Mucosa of descending colon (tissue), 3 donors: Measurements from ENCODE around the gene MYO3B. TPM values are rescaled to one million over a fixed set of nuclear protein-coding genes. Genes with fewer than 3 reads are reported as not detected.
"Not testable (repeated sequence)": the region's sequence is repeated elsewhere in the genome, so short reads cannot be mapped to it uniquely, and the experiment has no call there.

Experiments used
- ATAC-seq: fragments of 200-7000 bp; cut with Tn5 transposase; one replicate; pipeline ENCODE4 v1.9.1; 2020; ENCODE audit warnings: mild to moderate bottlenecking, moderate library complexity
- DNase-seq, 3 donors: peaks; one replicate each; pipeline ENCODE4 v3.0.0-alpha.2; 2020
- H3K36me3 ChIP-seq: fragments of 200-600 bp; one replicate; pipeline ENCODE4 v1.8.0; 2021; ENCODE audit warnings: low read depth, mild to moderate bottlenecking
- H3K4me1 ChIP-seq: fragments of 200-600 bp; one replicate; pipeline ENCODE4 v1.8.0; 2021; ENCODE audit warnings: low read depth, mild to moderate bottlenecking
- H3K4me3 ChIP-seq: fragments of 200-600 bp; one replicate; pipeline ENCODE4 v1.8.0; 2021; ENCODE audit warnings: mild to moderate bottlenecking
- H3K9me3 ChIP-seq: fragments of 200-600 bp; one replicate; pipeline ENCODE4 v1.8.0; 2021; ENCODE audit warnings: mild to moderate bottlenecking
- intact Hi-C, 2 donors: fragments of 100-400 bp; cut with DNase I in 1 of 2; cut with micrococcal nuclease in 1 of 2; formaldehyde crosslinking; loops; one replicate each; pipeline versions ENCODE4 v1.11.0 to v1.11.1; 2022; cut with DNase I, micrococcal nuclease
- total RNA-seq, 3 donors: library from RNA; stranded (reverse); fragmentation: NEBNext Ultra II Directional in 2 of 3; extraction: Animal tissue kit (Norgen Biotek cat#: 25700) in 2 of 3; gene quantifications; one replicate each; pipeline versions ENCODE4 v1.2.1 to v1.2.4, GENCODE V29; 2021 to 2023
- TF ChIP-seq, protein P1 (sequence below): fragments of 200-600 bp; IDR thresholded peaks from one replicate; pipeline ENCODE4 v1.8.0; 2022; ENCODE audit warnings: antibody characterized with exemption, mild to moderate bottlenecking
- donor health status: DM: no; HTN: no; CAD: no; lungs with moderate emphysema.
- donor health status: DM: no; HTN: no; CAD: no.
- donor health status: DM: no; HTN: yes; CAD: no.

The MYO3B gene
- total RNA-seq, 3 donors from 2014 or later: 0.06 to 0.39 (median 0.09) TPM

DNA sequence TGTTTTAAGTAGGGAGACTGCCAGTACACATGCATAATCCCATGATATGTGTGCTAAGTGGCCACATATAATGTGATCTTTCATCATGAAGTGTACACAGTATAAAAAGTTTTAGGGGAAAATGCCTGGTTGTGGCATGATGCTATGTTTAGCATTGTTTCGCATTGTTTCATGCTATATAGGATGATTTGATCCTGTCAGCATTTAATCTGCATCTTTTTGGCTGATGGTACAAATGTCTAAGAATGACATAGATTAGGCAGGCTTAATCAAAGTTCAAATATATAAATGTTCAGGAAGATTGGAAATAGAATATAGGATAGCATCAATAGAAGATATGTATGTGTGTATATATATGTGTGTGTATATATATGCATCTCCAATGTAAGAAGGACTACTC lies 83.6 kb downstream of the MYO3B start:
- ATAC-seq (no peak), DNase-seq (no peak)
- Histone ChIP-seq H3K9me3 (peaks cover 5% of the 10 kb centered on the region), H3K36me3 (no peaks in the 10 kb centered on the region), H3K4me1 (no peaks in the 10 kb centered on the region), H3K4me3 (no peak overlapping the region)
- intact Hi-C loops: no loop called here
- TF ChIP-seq, protein P1, sequence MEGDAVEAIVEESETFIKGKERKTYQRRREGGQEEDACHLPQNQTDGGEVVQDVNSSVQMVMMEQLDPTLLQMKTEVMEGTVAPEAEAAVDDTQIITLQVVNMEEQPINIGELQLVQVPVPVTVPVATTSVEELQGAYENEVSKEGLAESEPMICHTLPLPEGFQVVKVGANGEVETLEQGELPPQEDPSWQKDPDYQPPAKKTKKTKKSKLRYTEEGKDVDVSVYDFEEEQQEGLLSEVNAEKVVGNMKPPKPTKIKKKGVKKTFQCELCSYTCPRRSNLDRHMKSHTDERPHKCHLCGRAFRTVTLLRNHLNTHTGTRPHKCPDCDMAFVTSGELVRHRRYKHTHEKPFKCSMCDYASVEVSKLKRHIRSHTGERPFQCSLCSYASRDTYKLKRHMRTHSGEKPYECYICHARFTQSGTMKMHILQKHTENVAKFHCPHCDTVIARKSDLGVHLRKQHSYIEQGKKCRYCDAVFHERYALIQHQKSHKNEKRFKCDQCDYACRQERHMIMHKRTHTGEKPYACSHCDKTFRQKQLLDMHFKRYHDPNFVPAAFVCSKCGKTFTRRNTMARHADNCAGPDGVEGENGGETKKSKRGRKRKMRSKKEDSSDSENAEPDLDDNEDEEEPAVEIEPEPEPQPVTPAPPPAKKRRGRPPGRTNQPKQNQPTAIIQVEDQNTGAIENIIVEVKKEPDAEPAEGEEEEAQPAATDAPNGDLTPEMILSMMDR: no peak

DNA sequence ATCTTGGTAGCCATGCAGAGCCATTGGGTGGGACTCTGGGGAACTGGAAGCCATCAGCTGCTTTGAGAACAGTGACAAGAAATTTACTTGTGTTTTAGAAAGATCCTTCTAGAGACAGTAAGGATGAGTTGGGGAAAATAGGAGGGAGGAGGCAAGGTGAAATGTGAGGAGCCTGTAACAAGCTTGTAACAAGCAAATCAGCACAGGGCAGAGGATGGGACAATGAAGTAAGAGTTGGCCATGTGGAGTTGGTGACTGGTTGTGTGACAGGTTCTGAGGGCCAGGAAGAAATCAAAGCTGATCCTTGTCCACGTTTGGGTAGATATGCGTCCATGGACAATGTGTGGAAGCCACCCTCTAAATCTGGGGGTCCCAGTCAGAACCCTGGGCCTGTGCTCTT lies 84.4 kb downstream of the MYO3B start:
- Histone ChIP-seq H3K9me3 (peaks cover 5% of the 10 kb centered on the region), H3K36me3 (no peaks in the 10 kb centered on the region), H3K4me1 (no peaks in the 10 kb centered on the region), H3K4me3 (no peak overlapping the region)
- DNase-seq: no peak
- intact Hi-C loops: no loop called here
- TF ChIP-seq, protein P1: no peak
- ATAC-seq: no peak

DNA sequence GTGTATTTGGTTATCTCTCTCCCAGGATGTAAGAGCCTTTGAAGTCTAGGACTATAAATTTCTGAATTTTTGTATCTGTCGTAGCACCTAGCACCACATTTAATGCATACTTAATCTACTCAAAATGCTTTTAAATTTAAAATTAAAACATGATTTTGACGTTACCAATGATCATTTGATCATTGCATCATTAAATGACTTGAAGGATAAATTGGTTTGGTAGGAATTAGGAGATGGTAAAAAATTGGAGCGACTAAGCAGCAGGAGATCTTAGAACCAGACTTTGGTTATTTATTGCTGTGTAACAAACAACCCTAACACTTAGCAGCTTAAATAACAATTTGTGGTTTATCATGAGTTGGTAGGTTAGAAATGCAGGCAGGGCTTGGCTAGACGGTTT lies 84.9 kb downstream of the MYO3B start:
- TF ChIP-seq, protein P1: no peak
- intact Hi-C loops: no loop called here
- no peak for ATAC-seq

DNA sequence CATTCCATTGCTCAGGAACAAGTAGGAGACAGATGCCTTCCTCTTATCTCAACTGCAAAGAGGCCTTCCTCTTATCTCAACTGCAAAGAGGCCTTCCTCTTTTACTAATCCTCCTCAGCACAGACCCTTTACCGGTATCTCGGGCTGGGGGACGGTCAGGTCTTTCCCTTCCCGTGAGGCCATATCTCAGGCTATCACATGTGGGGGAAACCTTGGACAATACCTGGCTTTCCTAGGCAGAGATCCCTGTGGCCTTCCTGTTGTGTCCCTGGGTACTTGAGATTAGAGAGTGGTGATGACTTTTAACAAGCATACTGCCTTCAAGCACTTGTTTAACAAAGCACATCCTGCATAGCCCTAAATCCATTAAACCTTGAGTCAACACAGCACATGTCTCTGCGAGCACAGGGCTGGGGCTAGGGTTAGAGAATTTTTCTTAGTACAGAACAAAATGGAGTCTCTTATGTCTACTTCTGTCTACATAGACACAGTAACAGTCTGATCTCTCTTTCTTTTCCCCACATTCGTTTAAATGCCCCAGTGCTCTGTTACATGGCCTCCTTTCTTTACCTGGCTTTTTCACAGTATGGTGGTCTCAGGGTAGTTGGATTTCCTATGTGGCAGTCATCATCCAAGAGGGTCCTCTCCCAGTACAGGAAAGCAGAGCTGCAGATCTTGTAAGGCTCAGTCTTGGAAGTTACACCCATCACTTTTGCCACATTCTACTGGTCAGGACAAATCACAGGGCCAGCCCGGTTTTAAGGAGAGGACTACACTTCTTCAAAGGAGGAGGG lies 86.0 kb downstream of the MYO3B start:
- H3K36me3 ChIP-seq, H3K4me3 ChIP-seq, H3K4me1 ChIP-seq, intact Hi-C loops, DNase-seq, H3K9me3 ChIP-seq, ATAC-seq: not testable (repeated sequence)

More for the DNA sequence above, 84.9 kb downstream of the MYO3B start:
- no peak overlapping the region for H3K4me3 ChIP-seq
- DNase-seq: no peak
- H3K36me3 ChIP-seq: no peaks in the 10 kb centered on the region
- no peaks in the 10 kb centered on the region for H3K4me1 ChIP-seq
- peaks cover 5% of the 10 kb centered on the region for H3K9me3 ChIP-seq

DNA sequence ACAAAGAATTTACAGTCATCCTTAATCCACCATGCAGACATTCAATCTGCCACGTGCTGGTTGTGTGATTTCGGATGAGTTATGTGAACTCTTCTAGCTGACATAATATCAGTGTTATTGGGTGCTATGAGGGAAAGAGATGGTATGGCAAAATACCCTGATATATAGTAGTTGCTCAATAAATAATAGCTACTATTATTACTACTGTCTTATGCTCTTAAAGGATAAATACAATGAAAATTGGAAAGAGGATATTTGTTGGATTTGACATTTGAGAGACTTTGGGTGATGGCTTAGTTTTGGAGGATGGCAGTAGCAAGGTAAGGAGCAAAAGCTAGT lies 86.5 kb downstream of the MYO3B start:
- H3K36me3 ChIP-seq: no peaks in the 10 kb centered on the region
- peaks cover 5% of the 10 kb centered on the region for H3K9me3 ChIP-seq
- no peak overlapping the region for H3K4me3 ChIP-seq
- no peak for ATAC-seq
- H3K4me1 ChIP-seq: no peaks in the 10 kb centered on the region
- intact Hi-C loops: no loop called here
- no peak for DNase-seq
- TF ChIP-seq, protein P1: no peak

DNA sequence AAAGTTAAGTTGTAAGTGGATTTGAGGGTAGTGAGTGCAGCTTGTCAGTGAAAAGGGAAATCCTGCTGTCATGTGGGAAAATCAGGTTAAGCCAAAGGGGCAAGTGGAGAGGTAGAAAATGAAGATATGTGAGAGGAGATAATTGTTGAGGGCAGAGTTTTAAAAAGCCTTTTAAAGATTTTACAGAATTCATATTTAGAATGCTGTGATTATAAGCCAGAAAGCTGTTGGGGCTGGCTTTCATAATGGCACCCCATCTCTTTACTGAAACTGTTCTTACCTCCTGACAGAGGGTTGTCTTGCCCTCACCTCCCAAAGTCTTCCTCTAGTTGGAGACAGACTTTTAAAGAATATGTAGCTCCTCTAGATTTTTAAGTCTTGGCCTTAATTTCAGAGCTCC lies 86.9 kb downstream of the MYO3B start:
- Histone ChIP-seq H3K4me3 (no peak overlapping the region), H3K9me3 (peaks cover 5% of the 10 kb centered on the region), H3K36me3 (no peaks in the 10 kb centered on the region), H3K4me1 (no peaks in the 10 kb centered on the region)
- intact Hi-C loops: no loop called here
- DNase-seq (no peak), ATAC-seq (no peak)
- TF ChIP-seq, protein P1: no peak
